HepG2 (cell line): ENCODE measurements around the gene PBX1. TPM values are rescaled to one million over a fixed set of nuclear protein-coding genes. Genes with fewer than 3 reads are reported as not detected.

Source experiments
- ATAC-seq: fragments of 200-7000 bp; cut with Tn5 transposase; 3 replicates; pipeline ENCODE4 v1.9.1; 2020; ENCODE audit warnings: mild to moderate bottlenecking, moderate library complexity
- BruUV-seq: library from RNA; stranded (reverse); fragments of 400-500 nt; replicated peaks from 2 replicates; lab custom pipeline; 2021; lab: Mats Ljungman, UMichigan
- CTCF ChIA-PET: fragments of 300-600 bp; formaldehyde crosslinking; extraction: SDS; loops from one replicate; lab custom pipeline; 2021; ENCODE audit warnings: low total read pairs, inconsistent platforms, low intra/inter-chr PET ratio; lab: Yijun Ruan, JAX
- POLR2A ChIA-PET: fragments of 350-600 bp; sonication (Branson Sonifier 250); formaldehyde crosslinking; loops from one replicate; lab custom pipeline; 2020; ENCODE audit warnings: antibody characterized with exemption, inconsistent platforms; lab: Yijun Ruan, JAX
- DNase-seq: peaks from one replicate; pipeline ENCODE4 v3.0.0-alpha.2; 2015; ENCODE audit warnings: low spot score
- FAIRE-seq: peaks from 3 replicates; lab custom pipeline; 2011; peaks lifted over from hg19 to GRCh38; lab: Jason Lieb, UNC
- H2AFZ ChIP-seq: one replicate; pipeline ENCODE4 v1.6.1; 2011; ENCODE audit warnings: low read length, inconsistent platforms
- H3K27ac ChIP-seq: fragments of 300-600 bp; 3 replicates; pipeline ENCODE4 v1.8.0; 2011; ENCODE audit warnings: mixed run types, mild to moderate bottlenecking, mixed read lengths, low read length, inconsistent platforms; ENCODE audit not compliant: insufficient read depth; ENCODE audit errors: extremely low read length
- H3K27me3 ChIP-seq, 2 experiments: fragments of 200-600 bp in 1 of 2; 2 replicates in 1 of 2; 3 replicates in 1 of 2; pipeline versions ENCODE4 v1.6.0 to v1.8.0; 2011; ENCODE audit warnings: low read length in 2 of 2, mild to moderate bottlenecking in 2 of 2, moderate library complexity in 2 of 2, inconsistent platforms in 1 of 2; ENCODE audit not compliant: insufficient read depth in 2 of 2, control insufficient read depth in 1 of 2
- H3K36me3 ChIP-seq, 2 experiments: fragments of 200-600 bp in 1 of 2; replicated peaks in 1 of 2; 2 replicates in 1 of 2; 3 replicates in 1 of 2; pipeline versions ENCODE4 v1.5.1 to v1.8.0; 2011; ENCODE audit warnings: low read length in 2 of 2, inconsistent platforms in 1 of 2; ENCODE audit not compliant: insufficient read depth in 2 of 2, control insufficient read depth in 1 of 2
- H3K4me1 ChIP-seq: 2 replicates; pipeline ENCODE4 v1.5.1; 2012; ENCODE audit warnings: low read length, inconsistent platforms; ENCODE audit not compliant: insufficient read depth
- H3K4me2 ChIP-seq: 2 replicates; pipeline ENCODE4 v1.6.0; 2011; ENCODE audit warnings: low read depth, low read length, inconsistent platforms
- H3K4me3 ChIP-seq, 3 experiments: fragments of 200-600 bp in 1 of 3; sonication (generic), shearing (Covaris generic) in 1 of 3; replicated peaks in 1 of 3; 2 replicates each; pipeline ENCODE4 v1.5.1; 2011 to 2016; ENCODE audit warnings: low read length in 3 of 3, inconsistent platforms in 2 of 3, low read depth in 2 of 3, mild to moderate bottlenecking in 2 of 3, control low read depth in 1 of 3, mixed read lengths in 1 of 3; ENCODE audit not compliant: insufficient read depth in 1 of 3
- H3K79me2 ChIP-seq: one replicate; pipeline ENCODE4 v1.6.1; 2011; ENCODE audit warnings: low read length, inconsistent platforms; ENCODE audit not compliant: insufficient read depth
- H3K9ac ChIP-seq: 2 replicates; pipeline ENCODE4 v1.6.0; 2011; ENCODE audit warnings: mild to moderate bottlenecking, low read depth, low read length, inconsistent platforms; ENCODE audit not compliant: insufficient read depth
- H3K9me3 ChIP-seq: 2 replicates; pipeline ENCODE4 v1.5.1; 2012; ENCODE audit warnings: mild to moderate bottlenecking, low read length
- H4K20me1 ChIP-seq: 2 replicates; pipeline ENCODE4 v1.6.0; 2011; ENCODE audit warnings: inconsistent platforms, mild to moderate bottlenecking, low read length, moderate library complexity; ENCODE audit not compliant: insufficient read depth
- ARNT ChIP-seq: fragments of 450-650 bp; IDR thresholded peaks from 2 replicates; pipeline ENCODE4 v1.6.1; 2017
- CAMTA2 ChIP-seq: sonication (generic); formaldehyde crosslinking; IDR thresholded peaks from 2 replicates; pipeline ENCODE4 v1.4.0; 2020; ENCODE audit warnings: mild to moderate bottlenecking, missing genetic modification reagents, borderline replicate concordance
- FLYWCH1 ChIP-seq: sonication (generic); formaldehyde crosslinking; IDR thresholded peaks from 2 replicates; pipeline ENCODE4 v1.8.1; 2023; ENCODE audit warnings: mild to moderate bottlenecking, missing genetic modification reagents
- NFIB ChIP-seq: sonication (generic); formaldehyde crosslinking; IDR thresholded peaks from 2 replicates; pipeline ENCODE4 v1.9.0; 2021; ENCODE audit warnings: missing genetic modification reagents, mild to moderate bottlenecking, borderline replicate concordance
- THAP11 ChIP-seq: IDR thresholded peaks from 2 replicates; pipeline ENCODE4 v1.6.1; 2016; ENCODE audit warnings: missing biosample characterization, missing genetic modification reagents
- ZNF484 ChIP-seq: sonication (generic); formaldehyde crosslinking; IDR thresholded peaks from 2 replicates; pipeline ENCODE4 v1.5.1; 2020; ENCODE audit warnings: mild to moderate bottlenecking, low read depth, missing genetic modification reagents, borderline replicate concordance
- ZNF510 ChIP-seq: sonication (generic); formaldehyde crosslinking; IDR thresholded peaks from 2 replicates; pipeline ENCODE4 v1.4.0; 2020; ENCODE audit warnings: low read depth, mild to moderate bottlenecking, missing genetic modification reagents
- ZNF709 ChIP-seq: sonication (generic); formaldehyde crosslinking; IDR thresholded peaks from 2 replicates; pipeline ENCODE4 v1.5.0; 2020; ENCODE audit warnings: mild to moderate bottlenecking, missing genetic modification reagents
- WGBS: methylation state at CpG from one replicate; pipeline ENCODE4 v1.1.6; 2017; ENCODE audit warnings: low lambda C conversion rate; 5-methylcytosine and 5-hydroxymethylcytosine counted together
- in situ Hi-C: cut with HindIII; loops from 2 replicates; pipeline ENCODE4 v1.10.0; 2017; ENCODE audit warnings: low pct_unique_long_range_greater_than_20kb; ENCODE audit not compliant: extremely low pct_ligation_motif_present
- intact Hi-C: fragments of 100-400 bp; cut with micrococcal nuclease; formaldehyde crosslinking; loops from one replicate; pipeline ENCODE4 v1.10.0; 2022; ENCODE audit not compliant: unreplicated experiment
- polyA plus RNA-seq, 8 experiments: library from polyadenylated mRNA; depleted of rRNA in 3 of 8; stranded (reverse) in 7 of 8; unstranded in 1 of 8; fragments of >200 nt; fragmentation: Illumina TruSeq in 4 of 8; extraction: Trizol in 4 of 8; gene quantifications; 2 replicates each; pipeline versions ENCODE4 v1.2.1 to v1.2.3, GENCODE V29; 2011 to 2016; ENCODE audit warnings: low read depth in 4 of 8, missing spikeins in 1 of 8, mixed read lengths in 1 of 8; ENCODE audit not compliant: insufficient read depth in 1 of 8
- total RNA-seq, 5 experiments: library from RNA; depleted of rRNA; stranded (reverse); fragments of >200 nt; fragmentation: Illumina TruSeq; extraction: Trizol; gene quantifications; 2 replicates each; pipeline ENCODE4 v1.2.3, GENCODE V29; 2016; ENCODE audit warnings: low read depth in 1 of 5
- TF ChIP-seq, protein P1 (sequence below): sonication (generic); formaldehyde crosslinking; IDR thresholded peaks from 2 replicates; pipeline ENCODE4 v1.4.0; 2020; ENCODE audit warnings: missing genetic modification reagents

Gene PBX1
- total and polyA plus RNA-seq, 2 of the 13 experiments (the other 11 are each of a cell fraction or from before 2014, with no cell fraction given), result 0.24 TPM; not detected in 1

DNA sequence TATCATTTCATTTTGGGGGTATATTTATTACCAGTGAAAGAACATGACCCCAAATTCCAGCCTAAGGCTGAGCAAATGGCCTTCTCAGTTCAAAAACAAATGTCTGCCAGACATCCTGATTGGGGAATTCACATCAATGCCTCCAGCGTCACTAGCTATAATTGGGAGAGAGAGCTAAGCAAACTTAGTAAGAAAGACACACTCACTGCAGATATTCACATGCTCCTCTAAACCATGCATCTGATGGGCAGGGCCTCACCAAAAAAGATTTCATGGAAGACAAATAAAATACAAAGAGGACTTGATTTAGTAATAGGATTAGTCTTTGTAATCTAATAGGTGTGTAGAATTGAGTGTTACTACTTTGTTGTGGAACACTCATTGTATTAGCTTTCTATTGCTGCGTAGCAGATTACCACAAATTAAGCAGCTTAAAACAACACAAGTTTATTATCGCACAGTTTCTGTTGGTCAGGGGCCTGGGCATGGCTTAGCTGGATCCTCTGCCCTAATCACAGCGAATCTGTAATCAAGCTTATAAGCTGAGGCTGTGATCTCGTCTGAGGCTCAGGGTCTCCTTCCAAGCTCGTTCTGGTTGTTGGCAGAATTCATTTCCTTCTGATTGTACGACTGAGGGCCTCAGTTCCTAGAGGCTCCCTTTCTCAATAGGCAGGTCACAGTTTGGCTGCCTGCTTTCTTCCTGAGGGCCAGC lies 243.0 kb downstream of the PBX1 start:
- Histone ChIP-seq H2AFZ (no peak overlapping the region), H3K36me3 (no peaks in the 10 kb centered on the region), H3K9ac (no peak overlapping the region), H3K79me2 (no peaks in the 10 kb centered on the region), H3K9me3 (no peaks in the 10 kb centered on the region), H3K4me2 (no peak overlapping the region), H3K27me3 (no peaks in the 10 kb centered on the region), H3K4me1 (no peaks in the 10 kb centered on the region), H4K20me1 (no peaks in the 10 kb centered on the region), H3K4me3 (no peak overlapping the region), H3K27ac (no peak overlapping the region)
- intact Hi-C loops (no loop called here), in situ Hi-C loops (no loop called here)
- no TSS peak for BruUV-seq
- no peak for FAIRE-seq
- CTCF ChIA-PET, result no interaction called here
- POLR2A ChIA-PET, result no interaction called here
- DNase-seq, result no peak
- no peak for ATAC-seq
- WGBS, result 39% methylated on average over 7 of the region's 7 CpGs
- TF ChIP-seq ZNF484 (CRISPR knock-in tag) (no peak), ARNT (no peak)
- TF ChIP-seq, protein P1, sequence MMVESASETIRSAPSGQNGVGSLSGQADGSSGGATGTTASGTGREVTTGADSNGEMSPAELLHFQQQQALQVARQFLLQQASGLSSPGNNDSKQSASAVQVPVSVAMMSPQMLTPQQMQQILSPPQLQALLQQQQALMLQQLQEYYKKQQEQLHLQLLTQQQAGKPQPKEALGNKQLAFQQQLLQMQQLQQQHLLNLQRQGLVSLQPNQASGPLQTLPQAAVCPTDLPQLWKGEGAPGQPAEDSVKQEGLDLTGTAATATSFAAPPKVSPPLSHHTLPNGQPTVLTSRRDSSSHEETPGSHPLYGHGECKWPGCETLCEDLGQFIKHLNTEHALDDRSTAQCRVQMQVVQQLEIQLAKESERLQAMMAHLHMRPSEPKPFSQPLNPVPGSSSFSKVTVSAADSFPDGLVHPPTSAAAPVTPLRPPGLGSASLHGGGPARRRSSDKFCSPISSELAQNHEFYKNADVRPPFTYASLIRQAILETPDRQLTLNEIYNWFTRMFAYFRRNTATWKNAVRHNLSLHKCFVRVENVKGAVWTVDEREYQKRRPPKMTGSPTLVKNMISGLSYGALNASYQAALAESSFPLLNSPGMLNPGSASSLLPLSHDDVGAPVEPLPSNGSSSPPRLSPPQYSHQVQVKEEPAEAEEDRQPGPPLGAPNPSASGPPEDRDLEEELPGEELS, result no peak

DNA sequence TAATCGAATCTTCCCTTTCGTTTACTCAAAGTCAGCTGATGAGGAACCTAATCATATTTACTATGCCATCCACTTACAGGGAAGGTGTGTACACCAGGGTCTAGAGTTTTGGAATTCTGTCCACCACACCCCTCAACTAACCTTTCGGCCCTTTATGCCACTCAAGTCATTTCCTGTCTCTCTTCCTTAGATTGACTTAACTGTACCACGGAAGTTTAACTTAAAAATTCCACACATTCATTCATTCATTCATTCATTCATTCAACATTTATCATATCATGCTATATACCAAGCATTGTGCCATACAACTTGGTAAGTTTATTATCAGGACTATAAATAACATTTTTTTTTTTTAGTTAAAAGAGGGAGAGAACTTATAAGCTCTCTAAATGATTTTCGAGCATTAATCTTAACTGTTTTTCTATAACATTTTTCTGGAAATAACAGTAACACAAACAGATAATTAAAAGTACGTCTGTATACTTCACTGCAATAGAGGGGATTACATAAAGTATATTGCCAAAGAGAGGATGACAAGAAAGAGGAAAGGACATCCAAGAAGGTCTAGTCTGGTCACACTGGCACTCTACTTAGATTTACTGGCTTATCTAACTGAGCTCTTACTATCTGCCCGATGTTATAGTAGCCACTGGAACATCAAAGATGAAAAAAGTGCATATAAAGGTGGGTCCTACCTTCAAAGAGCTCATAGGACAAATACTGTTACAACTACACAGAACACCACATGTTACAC lies 243.7 kb downstream of the PBX1 start:
- no TSS peak for BruUV-seq
- no peak for ATAC-seq
- Histone ChIP-seq H3K9ac (no peak overlapping the region), H3K36me3 (no peaks in the 10 kb centered on the region), H2AFZ (no peak overlapping the region), H3K9me3 (no peaks in the 10 kb centered on the region), H3K27ac (no peak overlapping the region), H3K27me3 (no peaks in the 10 kb centered on the region), H3K4me1 (no peaks in the 10 kb centered on the region), H3K4me3 (no peak overlapping the region), H4K20me1 (no peaks in the 10 kb centered on the region), H3K4me2 (no peak overlapping the region), H3K79me2 (no peaks in the 10 kb centered on the region)
- no peak for DNase-seq
- TF ChIP-seq FLYWCH1 (CRISPR knock-in tag), result no peak
- no peak for TF ChIP-seq ZNF709
- no peak for TF ChIP-seq ZNF510
- TF ChIP-seq THAP11, result no peak
- TF ChIP-seq NFIB (CRISPR knock-in tag), result no peak
- TF ChIP-seq CAMTA2 (CRISPR knock-in tag), result no peak
- no peak for FAIRE-seq
- intact Hi-C loops, result no loop called here
- POLR2A ChIA-PET, result no interaction called here
- CTCF ChIA-PET, result no interaction called here
- in situ Hi-C loops, result no loop called here
- 5% methylated on average over 7 of the region's 7 CpGs for WGBS
